HEK293 (cell line): Measurements from ENCODE around the gene ARL15.
A peak's percentile ranks its signal among the peaks of the same experiment; 100 is the strongest.

Experiments used
- GFI1B ChIP-seq: fragments of 450-650 bp; formaldehyde crosslinking; IDR thresholded peaks from 2 replicates; pipeline ENCODE4 v1.5.1; 2016; ENCODE audit warnings: missing biosample characterization, missing genetic modification characterization
- GLI2 ChIP-seq: fragments of 450-650 bp; formaldehyde crosslinking; IDR thresholded peaks from 2 replicates; pipeline ENCODE4; 2017; ENCODE audit warnings: missing biosample characterization, missing genetic modification characterization, low read depth, borderline replicate concordance
- GLI4 ChIP-seq: fragments of 450-650 bp; formaldehyde crosslinking; IDR thresholded peaks from 2 replicates; pipeline ENCODE4 v1.5.1; 2016; ENCODE audit warnings: missing biosample characterization, missing genetic modification characterization
- IKZF3 ChIP-seq: fragments of 450-650 bp; IDR thresholded peaks from 2 replicates; pipeline ENCODE4 v1.5.0; 2018; ENCODE audit warnings: missing biosample characterization, mild to moderate bottlenecking, missing genetic modification characterization, moderate library complexity
- KLF10 ChIP-seq: fragments of 450-650 bp; IDR thresholded peaks from 2 replicates; pipeline ENCODE4 v1.5.1; 2018; ENCODE audit warnings: missing biosample characterization, mild to moderate bottlenecking, missing genetic modification characterization
- SCRT1 ChIP-seq: fragments of 450-650 bp; formaldehyde crosslinking; IDR thresholded peaks from 2 replicates; pipeline ENCODE4 v1.5.1; 2016; ENCODE audit warnings: missing biosample characterization, missing genetic modification characterization, borderline replicate concordance
- SP2 ChIP-seq: fragments of 450-650 bp; formaldehyde crosslinking; IDR thresholded peaks from 2 replicates; pipeline ENCODE4 v1.5.1; 2016; ENCODE audit warnings: missing biosample characterization, missing genetic modification characterization
- YY2 ChIP-seq: fragments of 450-650 bp; formaldehyde crosslinking; IDR thresholded peaks from 2 replicates; pipeline ENCODE4 v1.5.1; 2016; ENCODE audit warnings: missing biosample characterization, missing genetic modification characterization
- ZBTB48 ChIP-seq: fragments of 450-650 bp; formaldehyde crosslinking; IDR thresholded peaks from 2 replicates; pipeline ENCODE4 v1.5.1; 2016; ENCODE audit warnings: missing biosample characterization, missing genetic modification characterization
- ZNF16 ChIP-seq: fragments of 450-650 bp; formaldehyde crosslinking; IDR thresholded peaks from 2 replicates; pipeline ENCODE4 v1.5.1; 2016; ENCODE audit warnings: low read depth, missing biosample characterization, missing genetic modification characterization
- ZNF169 ChIP-seq: fragments of 450-650 bp; formaldehyde crosslinking; IDR thresholded peaks from 2 replicates; pipeline ENCODE4 v1.5.1; 2016; ENCODE audit warnings: missing biosample characterization, missing genetic modification characterization
- ZNF248 ChIP-seq: fragments of 450-650 bp; formaldehyde crosslinking; IDR thresholded peaks from 2 replicates; pipeline ENCODE4 v1.5.1; 2017; ENCODE audit warnings: missing biosample characterization, missing genetic modification characterization
- ZNF514 ChIP-seq: fragments of 450-650 bp; formaldehyde crosslinking; IDR thresholded peaks from 2 replicates; pipeline ENCODE4 v1.5.1; 2016; ENCODE audit warnings: missing biosample characterization, missing genetic modification characterization
- ZNF529 ChIP-seq: fragments of 450-650 bp; formaldehyde crosslinking; IDR thresholded peaks from 2 replicates; pipeline ENCODE4 v1.5.1; 2017; ENCODE audit warnings: missing genetic modification characterization, missing biosample characterization; ENCODE audit not compliant: insufficient replicate concordance
- ZNF558 ChIP-seq: fragments of 450-650 bp; formaldehyde crosslinking; IDR thresholded peaks from 2 replicates; pipeline ENCODE4 v1.5.1; 2016; ENCODE audit warnings: missing biosample characterization, missing genetic modification characterization
- ZNF600 ChIP-seq: fragments of 450-650 bp; formaldehyde crosslinking; IDR thresholded peaks from 2 replicates; pipeline ENCODE4 v1.5.1; 2016; ENCODE audit warnings: missing biosample characterization, missing genetic modification characterization
- ZNF785 ChIP-seq: fragments of 450-650 bp; formaldehyde crosslinking; IDR thresholded peaks from 2 replicates; pipeline ENCODE4 v1.5.1; 2016; ENCODE audit warnings: missing biosample characterization, missing genetic modification characterization
- ZNF791 ChIP-seq: fragments of 450-650 bp; formaldehyde crosslinking; IDR thresholded peaks from 2 replicates; pipeline ENCODE4 v1.5.1; 2016; ENCODE audit warnings: missing biosample characterization, missing genetic modification characterization
- TF ChIP-seq, protein P1 (sequence below): fragments of 450-650 bp; formaldehyde crosslinking; IDR thresholded peaks from 2 replicates; pipeline ENCODE4 v1.5.1; 2016; ENCODE audit warnings: missing biosample characterization, missing genetic modification characterization
- TF ChIP-seq, protein P2 (sequence below): fragments of 450-650 bp; formaldehyde crosslinking; IDR thresholded peaks from 2 replicates; pipeline ENCODE4 v1.5.1; 2017; ENCODE audit warnings: missing biosample characterization, missing genetic modification characterization
- TF ChIP-seq, protein P3 (sequence below): fragments of 450-650 bp; formaldehyde crosslinking; conservative IDR thresholded peaks from 2 replicates; pipeline ENCODE4 v1.5.1; 2016; ENCODE audit warnings: low read depth, missing biosample characterization, missing genetic modification characterization
- TF ChIP-seq, protein P4 (sequence below): fragments of 450-650 bp; formaldehyde crosslinking; IDR thresholded peaks from 2 replicates; pipeline ENCODE4 v1.5.1; 2016; ENCODE audit warnings: missing biosample characterization, missing genetic modification characterization
- TF ChIP-seq, protein P5 (sequence below): fragments of 450-650 bp; formaldehyde crosslinking; IDR thresholded peaks from 2 replicates; pipeline ENCODE4 v1.5.1; 2017; ENCODE audit warnings: missing biosample characterization, mild to moderate bottlenecking, missing genetic modification characterization, moderate library complexity
- TF ChIP-seq, protein P6 (sequence below): fragments of 450-650 bp; formaldehyde crosslinking; IDR thresholded peaks from 2 replicates; pipeline ENCODE4 v1.5.1; 2017; ENCODE audit warnings: missing biosample characterization, missing genetic modification characterization
- TF ChIP-seq, protein P7 (sequence below): IDR thresholded peaks from 2 replicates; pipeline ENCODE4 v1.6.1; 2011; ENCODE audit warnings: mild to moderate bottlenecking, low read depth, low read length, borderline replicate concordance

Gene ARL15

DNA sequence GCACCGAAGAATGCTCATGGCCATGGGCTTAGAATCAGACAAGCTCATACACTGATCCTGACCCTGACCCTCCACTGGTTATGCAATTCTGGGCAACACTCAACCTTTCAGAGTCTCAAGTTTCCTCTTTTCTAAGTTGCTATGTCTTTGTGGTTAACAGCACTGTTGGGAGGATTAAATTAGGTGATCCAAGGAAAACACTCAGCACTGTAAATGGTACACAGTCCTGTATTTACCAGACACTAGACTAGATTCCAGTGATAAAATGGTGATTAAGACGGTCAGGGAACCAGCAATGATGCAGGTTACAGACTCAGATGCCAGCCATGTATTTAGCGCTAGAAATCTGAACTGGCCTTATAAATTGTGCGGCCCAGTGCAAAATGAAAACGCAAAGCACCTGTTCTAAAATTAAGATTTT lies 8.1 kb downstream of the ARL15 start (continued):
- no peak for TF ChIP-seq GLI4
- no peak for TF ChIP-seq YY2 (tag by site-specific recombination)
- TF ChIP-seq, protein P1, sequence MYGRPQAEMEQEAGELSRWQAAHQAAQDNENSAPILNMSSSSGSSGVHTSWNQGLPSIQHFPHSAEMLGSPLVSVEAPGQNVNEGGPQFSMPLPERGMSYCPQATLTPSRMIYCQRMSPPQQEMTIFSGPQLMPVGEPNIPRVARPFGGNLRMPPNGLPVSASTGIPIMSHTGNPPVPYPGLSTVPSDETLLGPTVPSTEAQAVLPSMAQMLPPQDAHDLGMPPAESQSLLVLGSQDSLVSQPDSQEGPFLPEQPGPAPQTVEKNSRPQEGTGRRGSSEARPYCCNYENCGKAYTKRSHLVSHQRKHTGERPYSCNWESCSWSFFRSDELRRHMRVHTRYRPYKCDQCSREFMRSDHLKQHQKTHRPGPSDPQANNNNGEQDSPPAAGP (tag by site-specific recombination), result 0 out of 2 replicates have a peak, but pooled peaks have one; percentile 18
- TF ChIP-seq, protein P2, sequence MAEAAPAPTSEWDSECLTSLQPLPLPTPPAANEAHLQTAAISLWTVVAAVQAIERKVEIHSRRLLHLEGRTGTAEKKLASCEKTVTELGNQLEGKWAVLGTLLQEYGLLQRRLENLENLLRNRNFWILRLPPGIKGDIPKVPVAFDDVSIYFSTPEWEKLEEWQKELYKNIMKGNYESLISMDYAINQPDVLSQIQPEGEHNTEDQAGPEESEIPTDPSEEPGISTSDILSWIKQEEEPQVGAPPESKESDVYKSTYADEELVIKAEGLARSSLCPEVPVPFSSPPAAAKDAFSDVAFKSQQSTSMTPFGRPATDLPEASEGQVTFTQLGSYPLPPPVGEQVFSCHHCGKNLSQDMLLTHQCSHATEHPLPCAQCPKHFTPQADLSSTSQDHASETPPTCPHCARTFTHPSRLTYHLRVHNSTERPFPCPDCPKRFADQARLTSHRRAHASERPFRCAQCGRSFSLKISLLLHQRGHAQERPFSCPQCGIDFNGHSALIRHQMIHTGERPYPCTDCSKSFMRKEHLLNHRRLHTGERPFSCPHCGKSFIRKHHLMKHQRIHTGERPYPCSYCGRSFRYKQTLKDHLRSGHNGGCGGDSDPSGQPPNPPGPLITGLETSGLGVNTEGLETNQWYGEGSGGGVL, result 0 out of 2 replicates have a peak, but pooled peaks have one; percentile 9
- no peak for TF ChIP-seq ZBTB48 (tag by site-specific recombination)
- TF ChIP-seq, protein P3, sequence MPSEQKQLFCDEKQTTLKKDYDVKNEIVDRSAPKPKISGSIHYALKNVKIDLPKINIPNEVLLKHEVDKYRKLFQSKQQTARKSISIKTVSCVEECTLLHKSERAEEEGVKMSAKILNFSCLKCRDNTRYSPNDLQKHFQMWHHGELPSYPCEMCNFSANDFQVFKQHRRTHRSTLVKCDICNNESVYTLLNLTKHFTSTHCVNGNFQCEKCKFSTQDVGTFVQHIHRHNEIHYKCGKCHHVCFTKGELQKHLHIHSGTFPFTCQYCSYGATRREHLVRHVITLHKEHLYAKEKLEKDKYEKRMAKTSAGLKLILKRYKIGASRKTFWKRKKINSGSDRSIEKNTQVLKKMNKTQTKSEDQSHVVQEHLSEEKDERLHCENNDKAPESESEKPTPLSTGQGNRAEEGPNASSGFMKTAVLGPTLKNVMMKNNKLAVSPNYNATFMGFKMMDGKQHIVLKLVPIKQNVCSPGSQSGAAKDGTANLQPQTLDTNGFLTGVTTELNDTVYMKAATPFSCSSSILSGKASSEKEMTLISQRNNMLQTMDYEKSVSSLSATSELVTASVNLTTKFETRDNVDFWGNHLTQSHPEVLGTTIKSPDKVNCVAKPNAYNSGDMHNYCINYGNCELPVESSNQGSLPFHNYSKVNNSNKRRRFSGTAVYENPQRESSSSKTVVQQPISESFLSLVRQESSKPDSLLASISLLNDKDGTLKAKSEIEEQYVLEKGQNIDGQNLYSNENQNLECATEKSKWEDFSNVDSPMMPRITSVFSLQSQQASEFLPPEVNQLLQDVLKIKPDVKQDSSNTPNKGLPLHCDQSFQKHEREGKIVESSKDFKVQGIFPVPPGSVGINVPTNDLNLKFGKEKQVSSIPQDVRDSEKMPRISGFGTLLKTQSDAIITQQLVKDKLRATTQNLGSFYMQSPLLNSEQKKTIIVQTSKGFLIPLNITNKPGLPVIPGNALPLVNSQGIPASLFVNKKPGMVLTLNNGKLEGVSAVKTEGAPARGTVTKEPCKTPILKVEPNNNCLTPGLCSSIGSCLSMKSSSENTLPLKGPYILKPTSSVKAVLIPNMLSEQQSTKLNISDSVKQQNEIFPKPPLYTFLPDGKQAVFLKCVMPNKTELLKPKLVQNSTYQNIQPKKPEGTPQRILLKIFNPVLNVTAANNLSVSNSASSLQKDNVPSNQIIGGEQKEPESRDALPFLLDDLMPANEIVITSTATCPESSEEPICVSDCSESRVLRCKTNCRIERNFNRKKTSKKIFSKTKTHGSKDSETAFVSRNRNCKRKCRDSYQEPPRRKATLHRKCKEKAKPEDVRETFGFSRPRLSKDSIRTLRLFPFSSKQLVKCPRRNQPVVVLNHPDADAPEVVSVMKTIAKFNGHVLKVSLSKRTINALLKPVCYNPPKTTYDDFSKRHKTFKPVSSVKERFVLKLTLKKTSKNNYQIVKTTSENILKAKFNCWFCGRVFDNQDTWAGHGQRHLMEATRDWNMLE (tag by site-specific recombination), result peak; percentile 44
- no peak for TF ChIP-seq SP2 (tag by site-specific recombination)
- TF ChIP-seq, protein P4, sequence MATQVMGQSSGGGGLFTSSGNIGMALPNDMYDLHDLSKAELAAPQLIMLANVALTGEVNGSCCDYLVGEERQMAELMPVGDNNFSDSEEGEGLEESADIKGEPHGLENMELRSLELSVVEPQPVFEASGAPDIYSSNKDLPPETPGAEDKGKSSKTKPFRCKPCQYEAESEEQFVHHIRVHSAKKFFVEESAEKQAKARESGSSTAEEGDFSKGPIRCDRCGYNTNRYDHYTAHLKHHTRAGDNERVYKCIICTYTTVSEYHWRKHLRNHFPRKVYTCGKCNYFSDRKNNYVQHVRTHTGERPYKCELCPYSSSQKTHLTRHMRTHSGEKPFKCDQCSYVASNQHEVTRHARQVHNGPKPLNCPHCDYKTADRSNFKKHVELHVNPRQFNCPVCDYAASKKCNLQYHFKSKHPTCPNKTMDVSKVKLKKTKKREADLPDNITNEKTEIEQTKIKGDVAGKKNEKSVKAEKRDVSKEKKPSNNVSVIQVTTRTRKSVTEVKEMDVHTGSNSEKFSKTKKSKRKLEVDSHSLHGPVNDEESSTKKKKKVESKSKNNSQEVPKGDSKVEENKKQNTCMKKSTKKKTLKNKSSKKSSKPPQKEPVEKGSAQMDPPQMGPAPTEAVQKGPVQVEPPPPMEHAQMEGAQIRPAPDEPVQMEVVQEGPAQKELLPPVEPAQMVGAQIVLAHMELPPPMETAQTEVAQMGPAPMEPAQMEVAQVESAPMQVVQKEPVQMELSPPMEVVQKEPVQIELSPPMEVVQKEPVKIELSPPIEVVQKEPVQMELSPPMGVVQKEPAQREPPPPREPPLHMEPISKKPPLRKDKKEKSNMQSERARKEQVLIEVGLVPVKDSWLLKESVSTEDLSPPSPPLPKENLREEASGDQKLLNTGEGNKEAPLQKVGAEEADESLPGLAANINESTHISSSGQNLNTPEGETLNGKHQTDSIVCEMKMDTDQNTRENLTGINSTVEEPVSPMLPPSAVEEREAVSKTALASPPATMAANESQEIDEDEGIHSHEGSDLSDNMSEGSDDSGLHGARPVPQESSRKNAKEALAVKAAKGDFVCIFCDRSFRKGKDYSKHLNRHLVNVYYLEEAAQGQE (tag by site-specific recombination), result no peak
- no peak for TF ChIP-seq ZNF514 (tag by site-specific recombination)
- peak; percentile 58; the same call in 1 of the 2 replicates for TF ChIP-seq SCRT1
- no peak for TF ChIP-seq ZNF791 (tag by site-specific recombination)
- peak; percentile 76 for TF ChIP-seq GFI1B (tag by site-specific recombination)
- TF ChIP-seq, protein P5, sequence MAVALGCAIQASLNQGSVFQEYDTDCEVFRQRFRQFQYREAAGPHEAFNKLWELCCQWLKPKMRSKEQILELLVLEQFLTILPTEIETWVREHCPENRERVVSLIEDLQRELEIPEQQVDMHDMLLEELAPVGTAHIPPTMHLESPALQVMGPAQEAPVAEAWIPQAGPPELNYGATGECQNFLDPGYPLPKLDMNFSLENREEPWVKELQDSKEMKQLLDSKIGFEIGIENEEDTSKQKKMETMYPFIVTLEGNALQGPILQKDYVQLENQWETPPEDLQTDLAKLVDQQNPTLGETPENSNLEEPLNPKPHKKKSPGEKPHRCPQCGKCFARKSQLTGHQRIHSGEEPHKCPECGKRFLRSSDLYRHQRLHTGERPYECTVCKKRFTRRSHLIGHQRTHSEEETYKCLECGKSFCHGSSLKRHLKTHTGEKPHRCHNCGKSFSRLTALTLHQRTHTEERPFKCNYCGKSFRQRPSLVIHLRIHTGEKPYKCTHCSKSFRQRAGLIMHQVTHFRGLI (tag by site-specific recombination), result no peak
- peak; percentile 37 for TF ChIP-seq ZNF529 (tag by site-specific recombination)
- TF ChIP-seq ZNF169, result no peak
- TF ChIP-seq, protein P6, sequence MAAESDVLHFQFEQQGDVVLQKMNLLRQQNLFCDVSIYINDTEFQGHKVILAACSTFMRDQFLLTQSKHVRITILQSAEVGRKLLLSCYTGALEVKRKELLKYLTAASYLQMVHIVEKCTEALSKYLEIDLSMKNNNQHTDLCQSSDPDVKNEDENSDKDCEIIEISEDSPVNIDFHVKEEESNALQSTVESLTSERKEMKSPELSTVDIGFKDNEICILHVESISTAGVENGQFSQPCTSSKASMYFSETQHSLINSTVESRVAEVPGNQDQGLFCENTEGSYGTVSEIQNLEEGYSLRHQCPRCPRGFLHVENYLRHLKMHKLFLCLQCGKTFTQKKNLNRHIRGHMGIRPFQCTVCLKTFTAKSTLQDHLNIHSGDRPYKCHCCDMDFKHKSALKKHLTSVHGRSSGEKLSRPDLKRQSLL (tag by site-specific recombination), result no peak; the same call in 1 of the 2 replicates
- peak; percentile 95 for TF ChIP-seq GLI2 (tag by site-specific recombination)
- no peak for TF ChIP-seq ZNF248
- TF ChIP-seq ZNF16, result no peak
- TF ChIP-seq IKZF3, result peak; percentile 93
- TF ChIP-seq KLF10 (tag by site-specific recombination), result peak; percentile 78
- peak; percentile 89 for TF ChIP-seq ZNF600 (tag by site-specific recombination)
- TF ChIP-seq, protein P7, sequence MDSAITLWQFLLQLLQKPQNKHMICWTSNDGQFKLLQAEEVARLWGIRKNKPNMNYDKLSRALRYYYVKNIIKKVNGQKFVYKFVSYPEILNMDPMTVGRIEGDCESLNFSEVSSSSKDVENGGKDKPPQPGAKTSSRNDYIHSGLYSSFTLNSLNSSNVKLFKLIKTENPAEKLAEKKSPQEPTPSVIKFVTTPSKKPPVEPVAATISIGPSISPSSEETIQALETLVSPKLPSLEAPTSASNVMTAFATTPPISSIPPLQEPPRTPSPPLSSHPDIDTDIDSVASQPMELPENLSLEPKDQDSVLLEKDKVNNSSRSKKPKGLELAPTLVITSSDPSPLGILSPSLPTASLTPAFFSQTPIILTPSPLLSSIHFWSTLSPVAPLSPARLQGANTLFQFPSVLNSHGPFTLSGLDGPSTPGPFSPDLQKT, result no peak
- TF ChIP-seq ZNF785 (tag by site-specific recombination), result no peak
- TF ChIP-seq ZNF558 (tag by site-specific recombination), result peak; percentile 88
